HG02840 (cell line): ENCODE data around the gene NCK1.
"Not testable (repeated sequence)": the region's sequence is repeated elsewhere in the genome, so short reads cannot be mapped to it uniquely, and the experiment has no call there.

ENCODE experiments used
- ATAC-seq: cut with Tn5 transposase; IDR thresholded peaks from one replicate; pipeline ENCODE4 v1.9.1; 2021; ENCODE audit warnings: mild to moderate bottlenecking, moderate library complexity, moderate number of reproducible peaks; ENCODE audit not compliant: unreplicated experiment, low FRiP score

NCK1 gene

GRCh38 chr3:136979204-136979603 lies 117.2 kb downstream of the NCK1 start:
- no peak for ATAC-seq

- ATAC-seq: no peak
Measured at GRCh38 chr3:136979684-136980083, 117.7 kb downstream of the NCK1 start.

GRCh38 chr3:136982033-136982432 lies 120.0 kb downstream of the NCK1 start:
- no peak for ATAC-seq

GRCh38 chr3:136982520-136983138 lies 120.6 kb downstream of the NCK1 start:
- ATAC-seq: no peak

GRCh38 chr3:136984837-136985236 lies 122.8 kb downstream of the NCK1 start:
- no peak for ATAC-seq

GRCh38 chr3:136987398-136987980 lies 125.5 kb downstream of the NCK1 start:
- ATAC-seq: not testable (repeated sequence)

- ATAC-seq: no peak
Measured at GRCh38 chr3:136988651-136989050, 126.6 kb downstream of the NCK1 start.

- ATAC-seq: no peak
Measured at GRCh38 chr3:136989781-136990524, 127.9 kb downstream of the NCK1 start.

GRCh38 chr3:136990826-136991225 lies 128.8 kb downstream of the NCK1 start:
- ATAC-seq: no peak

- no peak for ATAC-seq
Measured at GRCh38 chr3:136992115-136992514, 130.1 kb downstream of the NCK1 start.

- no peak for ATAC-seq
Measured at GRCh38 chr3:136994772-136995516, 132.9 kb downstream of the NCK1 start.

- ATAC-seq: no peak
Measured at GRCh38 chr3:136995652-136996051, 133.6 kb downstream of the NCK1 start.
